SH-SY5Y (cell line): Measurements from ENCODE around the gene PHLDB1.

Source experiments
- GATA2 ChIP-seq: IDR thresholded peaks from 2 replicates; pipeline ENCODE4 v1.6.1; 2011; ENCODE audit warnings: mild to moderate bottlenecking, low read depth, low read length
- GATA3 ChIP-seq: IDR thresholded peaks from 2 replicates; pipeline ENCODE4 v1.6.1; 2011; ENCODE audit warnings: low read depth, mild to moderate bottlenecking, low read length, moderate library complexity

DNA sequence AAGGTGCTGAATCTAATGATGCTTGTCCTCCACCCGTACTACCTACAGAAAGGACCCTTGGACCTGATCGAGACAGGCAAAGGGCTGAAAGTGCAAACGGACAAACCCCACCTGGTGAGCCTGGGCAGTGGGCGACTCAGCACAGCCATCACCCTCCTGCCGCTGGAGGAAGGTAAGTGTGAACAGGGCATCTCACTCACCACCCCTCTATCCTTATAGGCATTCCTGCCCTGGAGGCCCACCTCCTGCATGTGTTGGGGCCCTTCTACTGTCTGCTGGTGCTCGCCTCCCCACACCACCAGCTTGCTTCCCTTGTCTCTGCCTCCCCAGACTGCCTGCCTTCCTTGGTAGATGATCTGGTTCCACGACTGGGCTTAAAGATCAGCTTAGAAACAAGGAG lies 7.1 kb downstream of the PHLDB1 start:
- TF ChIP-seq GATA3 = no peak
- TF ChIP-seq GATA2 = no peak
